MM.1S (cell line): ENCODE data around the gene CCDC158.

Source experiments
- EZH2 ChIP-seq: fragments of 300-600 bp; sonication (generic); optimal IDR thresholded peaks from 2 replicates; pipeline ENCODE3; 2017; ENCODE audit warnings: low read depth, mild to moderate bottlenecking, antibody characterized with exemption, low read length, mixed read lengths
- TF ChIP-seq, protein P1 (sequence below): fragments of 300-600 bp; sonication (generic); IDR thresholded peaks from 2 replicates; pipeline ENCODE4 v1.5.1; 2016; ENCODE audit warnings: antibody characterized with exemption, low read length, mixed read lengths

DNA sequence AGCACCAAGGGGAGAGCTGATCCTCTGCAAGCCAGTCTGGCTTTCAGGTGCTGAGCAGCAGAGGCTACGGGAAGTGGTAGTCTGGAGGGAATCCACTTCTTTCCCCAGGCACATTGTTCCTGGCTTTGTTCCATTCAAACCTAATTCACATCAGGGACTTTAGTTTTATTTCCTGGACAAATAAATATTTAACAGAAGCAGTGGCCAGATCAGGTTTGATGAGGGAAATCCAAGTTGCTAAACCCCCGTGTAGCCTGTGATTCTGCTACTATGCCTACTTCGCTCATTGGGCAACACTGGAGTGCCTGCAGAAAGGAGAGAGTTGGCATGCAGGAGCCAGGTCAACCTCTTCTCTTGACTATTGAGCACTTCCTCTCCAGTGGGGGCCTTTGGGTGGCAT is 128.2 kb downstream of the CCDC158 start:
- TF ChIP-seq, protein P1, sequence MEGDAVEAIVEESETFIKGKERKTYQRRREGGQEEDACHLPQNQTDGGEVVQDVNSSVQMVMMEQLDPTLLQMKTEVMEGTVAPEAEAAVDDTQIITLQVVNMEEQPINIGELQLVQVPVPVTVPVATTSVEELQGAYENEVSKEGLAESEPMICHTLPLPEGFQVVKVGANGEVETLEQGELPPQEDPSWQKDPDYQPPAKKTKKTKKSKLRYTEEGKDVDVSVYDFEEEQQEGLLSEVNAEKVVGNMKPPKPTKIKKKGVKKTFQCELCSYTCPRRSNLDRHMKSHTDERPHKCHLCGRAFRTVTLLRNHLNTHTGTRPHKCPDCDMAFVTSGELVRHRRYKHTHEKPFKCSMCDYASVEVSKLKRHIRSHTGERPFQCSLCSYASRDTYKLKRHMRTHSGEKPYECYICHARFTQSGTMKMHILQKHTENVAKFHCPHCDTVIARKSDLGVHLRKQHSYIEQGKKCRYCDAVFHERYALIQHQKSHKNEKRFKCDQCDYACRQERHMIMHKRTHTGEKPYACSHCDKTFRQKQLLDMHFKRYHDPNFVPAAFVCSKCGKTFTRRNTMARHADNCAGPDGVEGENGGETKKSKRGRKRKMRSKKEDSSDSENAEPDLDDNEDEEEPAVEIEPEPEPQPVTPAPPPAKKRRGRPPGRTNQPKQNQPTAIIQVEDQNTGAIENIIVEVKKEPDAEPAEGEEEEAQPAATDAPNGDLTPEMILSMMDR = no peak
- TF ChIP-seq EZH2 = no peak
